Prostate gland (tissue), 2 donors: ENCODE data around the gene DUSP22. TPM values are rescaled to one million over a fixed set of nuclear protein-coding genes. Genes with fewer than 3 reads are reported as not detected.
A peak's percentile ranks its signal among the peaks of the same experiment; 100 is the strongest.

Experiments
- DNase-seq: peaks from one replicate; pipeline ENCODE4 v3.0.0-alpha.2; 2019; ENCODE audit warnings: low spot score
- H3K27ac ChIP-seq, 2 donors: fragments of 200-600 bp; sonication (generic); 2 replicates each; pipeline ENCODE4 v1.5.1; 2017 to 2019
- H3K27me3 ChIP-seq: fragments of 200-600 bp; sonication (generic); replicated peaks from 2 replicates; pipeline ENCODE4 v1.5.1; 2019; ENCODE audit not compliant: insufficient read depth
- H3K36me3 ChIP-seq, 2 donors: fragments of 200-600 bp; sonication (generic); 1 replicate in 1 of 2; 2 replicates in 1 of 2; pipeline versions ENCODE4 v1.5.1 to v1.8.1; 2017 to 2019
- H3K4me1 ChIP-seq: fragments of 200-600 bp; sonication (generic); replicated peaks from 2 replicates; pipeline ENCODE4 v1.5.1; 2019
- H3K4me3 ChIP-seq, 2 donors: fragments of 200-600 bp; sonication (generic); 2 replicates each; pipeline ENCODE4 v1.5.1; 2017 to 2019
- H3K9me3 ChIP-seq: fragments of 200-600 bp; sonication (generic); 2 replicates; pipeline ENCODE4 v1.5.1; 2017
- CTCF ChIP-seq, 4 experiments: fragments of 200-600 bp in 2 of 4; fragments of 450-650 bp in 2 of 4; sonication (generic) in 2 of 4; IDR thresholded peaks; 1 replicate in 3 of 4; 2 replicates in 1 of 4; pipeline ENCODE4 v1.5.1; 2016 to 2019; ENCODE audit warnings: antibody characterized with exemption in 4 of 4, mild to moderate bottlenecking in 2 of 4, moderate library complexity in 2 of 4
- POLR2A ChIP-seq: fragments of 450-650 bp; IDR thresholded peaks from one replicate; pipeline ENCODE4 v1.6.1; 2016; ENCODE audit warnings: antibody characterized with exemption, mild to moderate bottlenecking
- POLR2AphosphoS5 ChIP-seq: sonication (generic); formaldehyde crosslinking; IDR thresholded peaks from one replicate; pipeline ENCODE4 v1.6.1; 2017; ENCODE audit warnings: antibody characterized with exemption
- WGBS: methylation state at CpG from one replicate; pipeline ENCODE4 v1.1.5; 2018; 5-methylcytosine and 5-hydroxymethylcytosine counted together
- intact Hi-C: fragments of 100-400 bp; cut with DNase I; formaldehyde crosslinking; loops from one replicate; pipeline ENCODE4 v1.14.2; 2022
- total RNA-seq, 2 donors: library from RNA; depleted of rRNA; stranded (reverse); fragments of >200 nt; gene quantifications; one replicate each; pipeline ENCODE4 v1.1.0, GENCODE V29; 2016

DUSP22 gene
- total RNA-seq, 2 donors from 2014 or later: 29.8 to 95.8 TPM

DNA sequence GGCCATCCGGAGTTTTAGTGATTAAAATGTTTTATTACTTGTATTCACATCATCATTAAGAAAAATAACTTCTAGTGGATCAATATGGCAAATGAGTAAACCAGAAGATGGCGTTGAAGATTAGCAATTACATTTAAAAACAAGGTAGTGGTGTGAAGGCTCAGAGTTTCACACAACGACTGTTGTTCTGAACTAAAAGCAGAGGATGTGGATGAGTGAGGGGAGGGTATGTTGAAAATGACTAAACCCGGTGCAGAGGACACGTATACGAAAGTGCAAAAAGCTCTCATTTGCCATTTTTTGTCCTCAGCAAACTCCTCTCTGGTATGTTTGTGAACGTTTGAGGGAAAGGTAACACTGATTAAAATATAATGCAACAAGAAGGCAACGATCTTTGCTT lies 97.3 kb downstream of the DUSP22 start:
- DNase-seq: no peak
- H3K27me3 ChIP-seq: peaks cover 45% of the 10 kb centered on the region
- no peak overlapping the region for H3K27ac ChIP-seq
- H3K4me3 ChIP-seq: no peak overlapping the region
- TF ChIP-seq CTCF (IDR thresholded peaks at IDR 0.05) (no peak), POLR2A (no peak), POLR2AphosphoS5 (no peak)
- intact Hi-C loops: no loop called here
- H3K4me1 ChIP-seq: peaks cover 5% of the 10 kb centered on the region
- no peaks in the 10 kb centered on the region for H3K9me3 ChIP-seq
- 43% methylated on average over 8 of the region's 8 CpGs for WGBS
- H3K36me3 ChIP-seq: no peaks in the 10 kb centered on the region

DNA sequence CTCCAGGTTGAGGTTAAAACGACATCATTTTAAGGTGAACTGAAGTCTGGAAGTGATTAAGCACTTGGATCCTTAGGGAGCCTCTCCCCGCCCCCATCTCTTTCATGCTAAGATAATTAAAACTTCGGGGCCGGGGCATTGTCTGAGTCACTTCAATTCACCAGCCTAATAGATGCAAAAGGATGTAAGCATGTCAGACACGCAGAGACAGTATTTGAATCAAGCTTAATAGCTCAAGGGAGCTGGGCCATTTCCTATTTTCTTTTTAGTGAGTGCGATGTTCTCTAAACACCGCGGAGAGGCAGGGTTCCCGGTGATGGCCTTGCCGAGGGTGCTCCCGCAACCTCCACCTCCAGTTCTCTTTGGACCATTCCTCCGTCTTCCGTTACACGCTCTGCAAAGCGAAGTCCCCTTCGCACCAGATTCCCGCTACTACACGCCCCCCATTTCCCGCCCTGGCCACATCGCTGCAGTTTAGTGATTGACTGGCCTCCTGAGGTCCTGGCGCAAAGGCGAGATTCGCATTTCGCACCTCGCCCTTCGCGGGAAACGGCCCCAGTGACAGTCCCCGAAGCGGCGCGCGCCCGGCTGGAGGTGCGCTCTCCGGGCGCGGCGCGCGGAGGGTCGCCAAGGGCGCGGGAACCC lies 98.7 kb downstream of the DUSP22 start:
- no peaks in the 10 kb centered on the region for H3K9me3 ChIP-seq
- H3K27ac ChIP-seq: no peak overlapping the region
- no peaks in the 10 kb centered on the region for H3K36me3 ChIP-seq
- TF ChIP-seq CTCF (IDR thresholded peaks at IDR 0.05) (no peak), POLR2A (no peak), POLR2AphosphoS5 (no peak)
- peak overlapping the region; percentile 17 to 19 for H3K4me3 ChIP-seq
- intact Hi-C loops: no loop called here
- DNase-seq: no peak
- WGBS: 2% methylated on average over 28 of the region's 44 CpGs
- H3K4me1 ChIP-seq: peaks cover 5% of the 10 kb centered on the region
- H3K27me3 ChIP-seq: peaks cover 45% of the 10 kb centered on the region

- H3K27me3 ChIP-seq: peaks cover 45% of the 10 kb centered on the region
Observed at GRCh38 chr6:391559-392440, 99.5 kb downstream of the DUSP22 start, which contains the start of gene IRF4. Gene IRF4, plus strand, starts transcription at chr6:391752. Its CDS starts 1,401 bp downstream, at chr6:393153.

GRCh38 chr6:392441-393390 lies 100.4 kb downstream of the DUSP22 start:
- intact Hi-C loops: no loop called here
- H3K9me3 ChIP-seq: no peaks in the 10 kb centered on the region
- H3K27ac ChIP-seq: no peak overlapping the region
- no peaks in the 10 kb centered on the region for H3K36me3 ChIP-seq
- peaks cover 5% of the 10 kb centered on the region for H3K4me1 ChIP-seq
- WGBS: 2% methylated on average over 86 of the region's 108 CpGs
- DNase-seq: no peak
- no peak for TF ChIP-seq POLR2AphosphoS5
- no peak for TF ChIP-seq CTCF (IDR thresholded peaks at IDR 0.05)
- no peak for TF ChIP-seq POLR2A
- peak overlapping the region; percentile 17 to 19 for H3K4me3 ChIP-seq
- peaks cover 46% of the 10 kb centered on the region for H3K27me3 ChIP-seq

More at GRCh38 chr6:391559-392440, 99.5 kb downstream of the DUSP22 start, which contains the start of gene IRF4:
- peak within 1 kb of the TSS; percentile 17 to 19 for H3K4me3 ChIP-seq
- H3K9me3 ChIP-seq: no peaks in the 10 kb centered on the region
- peaks cover 5% of the 10 kb centered on the region for H3K4me1 ChIP-seq
- DNase-seq: no peak
- no peak within 1 kb of the TSS for H3K27ac ChIP-seq
- WGBS: 1% methylated on average over 62 of the region's 82 CpGs
- intact Hi-C loops: no loop called here
- H3K36me3 ChIP-seq: no peaks in the 10 kb centered on the region
- TF ChIP-seq CTCF (IDR thresholded peaks at IDR 0.05) (no peak), POLR2A (no peak), POLR2AphosphoS5 (no peak)
